GM19467 (cell line): ENCODE measurements around the gene TINAG.

ENCODE experiments used
- ATAC-seq: cut with Tn5 transposase; IDR thresholded peaks from one replicate; pipeline ENCODE4 v1.9.1; 2021; ENCODE audit warnings: mild to moderate bottlenecking, moderate library complexity; ENCODE audit not compliant: unreplicated experiment

Gene TINAG

GRCh38 chr6:54308289-54308985 is at the start of gene TINAG:
TINAG (plus strand) TSS chr6:54308441; CDS start chr6:54308551, 110 bp downstream.
- ATAC-seq, result peak; percentile 33

GRCh38 chr6:54260025-54260424 is 48.2 kb upstream of the TINAG start:
- no peak for ATAC-seq

- no peak for ATAC-seq
Observed at GRCh38 chr6:54262499-54262898, 45.7 kb upstream of the TINAG start.

- ATAC-seq, result no peak
Observed at GRCh38 chr6:54262971-54263370, 45.3 kb upstream of the TINAG start.

GRCh38 chr6:54264581-54265272 is 43.5 kb upstream of the TINAG start:
- no peak for ATAC-seq

GRCh38 chr6:54266400-54266923 is 41.8 kb upstream of the TINAG start:
- ATAC-seq, result no peak

- ATAC-seq, result no peak
Observed at GRCh38 chr6:54267798-54268197, 40.4 kb upstream of the TINAG start.

- no peak for ATAC-seq
Observed at GRCh38 chr6:54273214-54273820, 34.9 kb upstream of the TINAG start.

GRCh38 chr6:54274383-54274782 is 33.9 kb upstream of the TINAG start:
- no peak for ATAC-seq

- no peak for ATAC-seq
Observed at GRCh38 chr6:54282186-54282585, 26.1 kb upstream of the TINAG start.

- ATAC-seq, result no peak
Observed at GRCh38 chr6:54284161-54284860, 23.9 kb upstream of the TINAG start.

- ATAC-seq, result no peak
Observed at GRCh38 chr6:54285595-54285994, 22.6 kb upstream of the TINAG start.

GRCh38 chr6:54286141-54286540 is 22.1 kb upstream of the TINAG start:
- no peak for ATAC-seq

GRCh38 chr6:54288474-54288873 is 19.8 kb upstream of the TINAG start:
- no peak for ATAC-seq

- ATAC-seq, result no peak
Observed at GRCh38 chr6:54289426-54289825, 18.8 kb upstream of the TINAG start.

- peak; percentile 67 for ATAC-seq
Observed at GRCh38 chr6:54291146-54291545, 17.1 kb upstream of the TINAG start.

- peak; percentile 92 for ATAC-seq
Observed at GRCh38 chr6:54291738-54292137, 16.5 kb upstream of the TINAG start.

- ATAC-seq, result no peak
Observed at GRCh38 chr6:54294965-54295532, 13.2 kb upstream of the TINAG start.

GRCh38 chr6:54299542-54300269 is 8.5 kb upstream of the TINAG start:
- no peak for ATAC-seq

- ATAC-seq, result no peak
Observed at GRCh38 chr6:54301770-54302169, 6.5 kb upstream of the TINAG start.
